ENCODE data around the gene LMTK3. TPM values are rescaled to one million over a fixed set of nuclear protein-coding genes. Genes with fewer than 3 reads are reported as not detected.

LMTK3 gene
- total and polyA plus RNA-seq, 7 experiments from 2014 or later = 0.03 to 21.4 (median 16.6) TPM; not detected in 1

DNA sequence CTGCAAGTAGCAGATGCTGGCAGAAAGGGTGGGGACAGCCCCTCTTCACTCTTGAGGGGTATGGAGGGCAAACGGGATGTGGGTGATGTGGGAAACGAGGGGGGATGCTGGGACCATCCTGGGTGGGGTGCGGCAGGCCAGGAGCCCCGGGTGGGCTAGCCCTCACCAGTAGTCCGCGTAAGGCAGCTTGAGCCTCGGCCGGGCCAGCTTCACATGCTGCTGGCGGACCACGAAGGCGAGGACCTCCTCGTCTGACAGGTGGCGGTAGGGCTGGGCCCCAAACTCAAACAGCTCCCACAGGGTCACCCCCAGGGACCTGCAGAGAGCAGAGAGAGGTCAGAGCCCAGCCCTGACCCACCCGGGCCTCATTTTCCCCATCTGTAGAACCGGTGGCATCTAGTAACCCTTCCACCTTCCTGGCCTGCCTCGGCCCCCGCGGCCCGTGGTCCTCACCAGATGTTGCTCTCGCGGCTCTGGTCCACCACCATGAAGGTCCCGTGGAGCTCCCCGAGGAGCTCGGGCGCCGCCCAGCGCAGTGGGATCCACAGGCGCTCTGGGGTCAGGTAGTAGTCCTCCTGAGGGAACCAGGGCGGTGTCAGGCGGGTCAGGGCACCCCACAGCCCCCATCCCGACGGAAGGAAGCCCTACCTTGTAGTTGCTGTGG is 10.7 kb downstream of the LMTK3 start:
- CTCF ChIA-PET = interaction anchor here (0.6 to 0.7 kb wide), 2 partner anchors 11 to 19 kb away, joined by 3 read pairs; no protein-coding TSS in a partner anchor
- Mint-ChIP-seq H3K27me3 (peaks cover 0 to 11% (median 0%) of the 10 kb centered on the region in 5 donors), H3K36me3 (no peaks in the 10 kb centered on the region), H3K4me3 (peak overlapping the region in 9 of 10 donors; percentile 70 to 86 (median 81)), H3K9me3 (peaks cover 0 to 1% (median 0%) of the 10 kb centered on the region in 11 donors), H3K27ac (peak overlapping the region in 6 of 9 donors; percentile 59 to 95 (median 80)), H3K4me1 (peaks cover 0 to 29% (median 20%) of the 10 kb centered on the region in 7 donors)
- H3K4me3 ChIP-seq (ENCODE audit: low read length) = peak overlapping the region; percentile 37
- no peaks in the 10 kb centered on the region for H3K9me3 ChIP-seq (ENCODE audit: control insufficient read depth in 2 of 3, low read length in 3 of 3)
- H3K27me3 ChIP-seq (ENCODE audit: control insufficient read depth in 2 of 2, insufficient read depth in 2 of 2, low read length in 2 of 2) = no peaks in the 10 kb centered on the region
- POLR2A ChIA-PET = interaction anchor here (0.9 kb wide), 1 partner anchor 93 kb away, joined by 3 read pairs; no protein-coding TSS in a partner anchor
- no peaks in the 10 kb centered on the region for H3K36me3 ChIP-seq (ENCODE audit: control insufficient read depth in 2 of 3, insufficient read depth in 3 of 3, low read length in 3 of 3)
- H3K4me1 ChIP-seq (ENCODE audit: control insufficient read depth in 2 of 2, insufficient read depth in 2 of 2, low read length in 2 of 2) = peaks cover 0 to 15% of the 10 kb centered on the region in 2 donors
- H3K27ac ChIP-seq (ENCODE audit: low read depth, low read length) = no peak overlapping the region
- intact Hi-C loops (cut with micrococcal nuclease) = no loop called here
- DNase-seq = no peak
- ATAC-seq = no peak

DNA sequence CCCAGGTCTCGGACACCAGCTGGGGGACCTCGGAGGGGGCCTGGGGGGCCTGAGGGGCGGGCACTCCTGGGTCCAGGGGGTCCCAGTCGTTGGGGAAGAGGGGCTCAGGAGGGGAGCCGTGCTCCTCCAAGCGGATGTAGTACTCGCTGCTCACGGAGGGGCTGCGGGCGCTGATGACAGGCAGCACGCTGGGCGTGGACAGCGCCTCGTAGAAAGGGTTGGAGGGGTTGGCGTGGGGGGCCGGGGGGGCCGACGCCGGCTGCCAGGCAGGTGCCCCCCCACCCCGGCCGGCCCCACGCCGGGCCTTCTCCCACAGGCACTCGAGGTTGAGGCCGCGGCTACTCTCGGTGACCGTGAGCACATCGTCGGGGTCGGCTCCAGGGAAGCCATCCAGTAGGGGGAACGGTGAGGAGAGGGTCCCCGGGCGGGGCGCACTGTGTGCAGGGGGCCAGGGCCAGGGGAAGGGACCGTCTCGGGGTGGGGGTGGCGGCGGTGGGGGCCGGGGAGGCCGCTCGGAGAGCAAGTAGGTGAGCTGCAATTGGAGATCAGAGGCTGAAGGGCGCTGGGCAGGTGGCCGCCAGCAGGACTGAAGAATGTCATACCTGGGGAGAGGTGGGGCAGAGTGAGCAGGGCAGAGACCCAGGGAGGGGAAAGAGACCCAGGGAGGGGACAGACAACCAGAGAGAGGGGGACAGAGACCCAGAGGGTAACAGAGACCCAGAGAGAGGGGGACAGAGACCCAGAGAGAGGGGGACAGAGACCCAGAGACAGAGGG is 12.1 kb downstream of the LMTK3 start:
- Mint-ChIP-seq H3K9me3 (peaks cover 0 to 2% (median 0%) of the 10 kb centered on the region in 11 donors), H3K4me1 (peaks cover 0 to 38% (median 30%) of the 10 kb centered on the region in 7 donors), H3K27ac (peak overlapping the region in 1 of 9 donors; percentile 31), H3K27me3 (peaks cover 0 to 26% (median 0%) of the 10 kb centered on the region in 5 donors), H3K36me3 (no peaks in the 10 kb centered on the region), H3K4me3 (peak overlapping the region in 2 of 10 donors; percentile 51 to 57)
- POLR2A ChIA-PET = no interaction called here
- no peak overlapping the region for H3K4me3 ChIP-seq (ENCODE audit: low read length)
- DNase-seq = no peak
- no peak overlapping the region for H3K27ac ChIP-seq (ENCODE audit: low read depth, low read length)
- H3K9me3 ChIP-seq (ENCODE audit: control insufficient read depth in 2 of 3, low read length in 3 of 3) = no peaks in the 10 kb centered on the region
- intact Hi-C loops (cut with micrococcal nuclease) = no loop called here
- CTCF ChIA-PET = interaction anchor here (0.6 kb wide), 1 partner anchor 112 kb away, joined by 6 read pairs; no protein-coding TSS in a partner anchor
- no peaks in the 10 kb centered on the region for H3K27me3 ChIP-seq (ENCODE audit: control insufficient read depth in 2 of 2, insufficient read depth in 2 of 2, low read length in 2 of 2)
- H3K4me1 ChIP-seq (ENCODE audit: control insufficient read depth in 2 of 2, insufficient read depth in 2 of 2, low read length in 2 of 2) = peaks cover 0 to 15% of the 10 kb centered on the region in 2 donors
- no peak for ATAC-seq
- H3K36me3 ChIP-seq (ENCODE audit: control insufficient read depth in 2 of 3, insufficient read depth in 3 of 3, low read length in 3 of 3) = no peaks in the 10 kb centered on the region

DNA sequence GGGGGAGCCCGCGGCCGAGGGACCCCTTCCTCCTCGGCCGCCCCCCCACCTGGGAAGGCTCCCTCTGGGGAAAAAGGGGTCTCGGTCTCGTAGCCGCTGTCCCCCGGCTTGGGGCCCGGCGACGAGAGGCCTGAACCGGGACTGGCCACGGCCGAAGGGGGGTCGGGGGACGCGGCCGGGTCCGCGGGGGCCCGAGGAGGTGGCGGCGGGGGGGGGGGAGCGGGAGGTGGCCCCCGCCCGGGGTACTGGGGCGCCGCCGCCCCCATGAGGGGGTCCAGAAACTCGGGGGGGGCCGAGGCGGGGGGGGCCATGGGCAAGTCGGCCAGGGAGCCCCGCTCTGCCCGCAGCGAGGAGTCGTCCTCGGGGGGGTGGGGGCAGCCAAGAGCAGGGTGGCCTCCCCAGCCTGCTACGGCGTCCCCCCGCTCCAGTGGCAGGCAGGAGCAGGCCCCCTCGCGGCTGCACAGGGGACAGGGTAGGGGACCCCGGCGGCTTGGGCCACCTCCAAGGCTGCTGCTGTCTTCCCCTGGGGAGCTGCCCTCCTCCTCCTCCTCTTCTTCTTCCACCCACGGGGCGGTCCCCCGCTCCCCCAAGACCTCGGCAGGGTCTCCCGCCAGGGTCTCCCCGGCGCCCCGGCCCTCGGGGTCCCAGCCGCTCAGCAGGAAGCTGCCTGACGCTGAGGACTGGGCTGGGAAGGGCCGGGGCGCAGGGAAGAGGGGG is 12.9 kb downstream of the LMTK3 start:
- Mint-ChIP-seq H3K36me3 (no peaks in the 10 kb centered on the region), H3K27ac (no peak overlapping the region), H3K27me3 (peaks cover 0 to 31% (median 0%) of the 10 kb centered on the region in 5 donors), H3K4me1 (peaks cover 0 to 41% (median 32%) of the 10 kb centered on the region in 7 donors), H3K4me3 (no peak overlapping the region), H3K9me3 (peaks cover 0 to 2% (median 0%) of the 10 kb centered on the region in 11 donors)
- POLR2A ChIA-PET = no interaction called here
- Histone ChIP-seq H3K9me3 (ENCODE audit: control insufficient read depth in 2 of 3, low read length in 3 of 3) (no peaks in the 10 kb centered on the region), H3K4me1 (ENCODE audit: control insufficient read depth in 2 of 2, insufficient read depth in 2 of 2, low read length in 2 of 2) (peaks cover 0 to 15% of the 10 kb centered on the region in 2 donors), H3K27ac (ENCODE audit: low read depth, low read length) (no peak overlapping the region), H3K36me3 (ENCODE audit: control insufficient read depth in 2 of 3, insufficient read depth in 3 of 3, low read length in 3 of 3) (no peaks in the 10 kb centered on the region), H3K4me3 (ENCODE audit: low read length) (no peak overlapping the region), H3K27me3 (ENCODE audit: control insufficient read depth in 2 of 2, insufficient read depth in 2 of 2, low read length in 2 of 2) (no peaks in the 10 kb centered on the region)
- DNase-seq (no peak), ATAC-seq (no peak)
- CTCF ChIA-PET = interaction anchor here (0.6 kb wide), 1 partner anchor 112 kb away, joined by 6 read pairs; no protein-coding TSS in a partner anchor
- intact Hi-C loops (cut with micrococcal nuclease) = no loop called here

DNA sequence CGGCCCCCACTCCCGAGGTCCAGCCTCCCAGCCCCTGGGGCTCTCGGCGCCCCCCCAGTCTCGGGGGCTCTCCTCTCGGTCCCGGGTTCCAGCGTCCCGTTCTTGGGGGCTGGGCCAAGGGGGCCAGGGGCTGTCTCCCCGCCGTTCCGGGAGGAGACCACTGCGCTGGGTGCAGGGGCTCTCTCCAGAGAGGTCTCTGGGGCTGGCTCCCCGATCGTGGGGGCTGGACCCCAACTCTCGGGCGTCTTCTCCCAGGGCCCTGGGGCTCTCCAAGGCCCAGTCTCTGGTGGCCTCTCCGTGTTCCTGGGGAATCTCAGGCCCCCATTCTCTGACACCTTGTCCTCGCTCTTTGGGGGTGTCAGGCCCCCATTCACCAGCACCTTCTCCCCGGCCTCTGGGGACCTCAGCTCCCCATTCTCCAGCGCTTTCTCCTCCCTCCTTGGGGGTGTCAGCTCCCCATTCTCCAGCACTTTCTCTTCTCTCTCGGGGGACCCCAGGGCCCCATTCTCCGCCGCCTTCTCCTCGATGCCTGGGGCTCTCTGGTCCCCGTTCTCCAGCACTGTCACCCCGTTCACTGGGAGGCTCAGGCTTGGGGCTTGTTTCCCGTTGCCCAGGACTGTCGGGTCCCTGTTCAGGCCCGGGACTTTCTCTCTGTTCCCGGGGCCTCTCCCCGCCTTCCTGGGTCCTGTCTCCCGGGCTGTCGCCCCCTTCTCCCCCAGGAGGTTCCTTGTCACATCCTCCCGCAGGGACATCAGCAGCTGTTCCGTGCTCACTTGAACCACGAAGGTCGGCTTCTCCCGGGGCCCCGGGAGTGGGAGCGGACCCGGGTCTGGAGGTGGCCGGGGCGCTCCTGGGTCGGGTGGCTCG is 13.7 kb downstream of the LMTK3 start:
- POLR2A ChIA-PET = interaction anchor here (0.7 kb wide), 1 partner anchor 158 kb away, joined by 3 read pairs; no protein-coding TSS in a partner anchor
- no peak overlapping the region for H3K27ac ChIP-seq (ENCODE audit: low read depth, low read length)
- no peaks in the 10 kb centered on the region for H3K36me3 Mint-ChIP-seq
- no peak overlapping the region for H3K4me3 ChIP-seq (ENCODE audit: low read length)
- CTCF ChIA-PET = no interaction called here
- peaks cover 0 to 37% (median 32%) of the 10 kb centered on the region in 7 donors for H3K4me1 Mint-ChIP-seq
- H3K27ac Mint-ChIP-seq = no peak overlapping the region
- no peak for DNase-seq
- H3K36me3 ChIP-seq (ENCODE audit: control insufficient read depth in 2 of 3, insufficient read depth in 3 of 3, low read length in 3 of 3) = no peaks in the 10 kb centered on the region
- ATAC-seq = no peak
- H3K4me3 Mint-ChIP-seq = peak overlapping the region in 2 of 10 donors; percentile 44 to 46
- no peaks in the 10 kb centered on the region for H3K27me3 ChIP-seq (ENCODE audit: control insufficient read depth in 2 of 2, insufficient read depth in 2 of 2, low read length in 2 of 2)
- H3K9me3 Mint-ChIP-seq = peaks cover 0 to 2% (median 0%) of the 10 kb centered on the region in 11 donors
- intact Hi-C loops (cut with micrococcal nuclease) = no loop called here
- peaks cover 0 to 35% (median 0%) of the 10 kb centered on the region in 5 donors for H3K27me3 Mint-ChIP-seq
- H3K9me3 ChIP-seq (ENCODE audit: control insufficient read depth in 2 of 3, low read length in 3 of 3) = no peaks in the 10 kb centered on the region
- H3K4me1 ChIP-seq (ENCODE audit: control insufficient read depth in 2 of 2, insufficient read depth in 2 of 2, low read length in 2 of 2) = peaks cover 0 to 16% of the 10 kb centered on the region in 2 donors

DNA sequence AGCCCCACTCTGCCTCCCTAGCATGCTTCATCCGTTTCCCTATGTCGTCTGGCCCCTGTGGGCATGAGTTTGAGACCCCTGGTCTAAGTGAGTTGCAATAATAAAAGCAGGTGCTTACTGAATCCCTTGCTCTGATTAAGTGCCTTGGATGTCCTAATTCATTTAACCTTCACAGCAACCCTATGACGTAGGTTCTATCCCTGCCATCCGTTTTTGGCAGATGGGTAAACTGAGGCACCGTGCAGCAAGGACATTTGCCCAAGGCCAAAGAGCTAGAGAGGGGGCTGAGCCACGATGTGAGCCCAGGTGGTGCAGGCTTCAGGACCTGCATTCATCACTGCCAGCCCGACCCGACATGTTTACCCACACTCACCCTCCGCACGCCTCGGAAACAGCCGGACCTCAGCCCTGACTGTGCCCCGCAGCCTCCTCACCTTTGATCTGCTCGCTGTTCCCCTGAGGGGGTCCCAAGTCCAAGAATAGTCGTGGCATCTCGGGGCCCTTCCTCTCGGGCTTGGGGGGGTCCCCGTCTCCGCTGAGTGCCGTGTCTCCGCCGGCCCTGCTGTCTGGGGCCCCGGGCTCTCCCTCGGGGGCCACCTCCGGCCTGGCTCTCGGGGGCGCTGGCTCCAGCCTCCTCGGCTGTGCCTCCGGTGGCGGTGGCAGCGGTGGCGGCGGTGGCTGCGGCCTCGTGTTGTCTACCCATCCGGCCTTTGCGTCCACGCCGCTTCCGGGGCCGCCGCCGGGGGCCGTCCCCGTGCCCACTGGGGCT is 14.5 kb downstream of the LMTK3 start:
- Mint-ChIP-seq H3K4me1 (peaks cover 7 to 41% (median 37%) of the 10 kb centered on the region in 7 donors), H3K9me3 (peaks cover 0 to 2% (median 0%) of the 10 kb centered on the region in 11 donors), H3K27me3 (peaks cover 0 to 43% (median 6%) of the 10 kb centered on the region in 5 donors), H3K27ac (no peak overlapping the region), H3K4me3 (peak overlapping the region in 5 of 10 donors; percentile 17 to 48 (median 25)), H3K36me3 (peaks cover 0 to 4% (median 0%) of the 10 kb centered on the region in 5 donors)
- DNase-seq = no peak
- H3K27me3 ChIP-seq (ENCODE audit: control insufficient read depth in 2 of 2, insufficient read depth in 2 of 2, low read length in 2 of 2) = no peaks in the 10 kb centered on the region
- H3K27ac ChIP-seq (ENCODE audit: low read depth, low read length) = no peak overlapping the region
- ATAC-seq = no peak
- intact Hi-C loops (cut with micrococcal nuclease) = no loop called here
- no peaks in the 10 kb centered on the region for H3K36me3 ChIP-seq (ENCODE audit: control insufficient read depth in 2 of 3, insufficient read depth in 3 of 3, low read length in 3 of 3)
- no peak overlapping the region for H3K4me3 ChIP-seq (ENCODE audit: low read length)
- H3K9me3 ChIP-seq (ENCODE audit: control insufficient read depth in 2 of 3, low read length in 3 of 3) = no peaks in the 10 kb centered on the region
- ChIA-PET CTCF (no interaction called here), POLR2A (interaction anchor here (0.7 to 0.8 kb wide), 2 partner anchors 27 to 159 kb away, joined by 3 to 4 read pairs; no protein-coding TSS in a partner anchor)
- H3K4me1 ChIP-seq (ENCODE audit: control insufficient read depth in 2 of 2, insufficient read depth in 2 of 2, low read length in 2 of 2) = peaks cover 0 to 20% of the 10 kb centered on the region in 2 donors
